Left colon (tissue), 2 donors: ENCODE results near the gene PRPS2. TPM values are rescaled to one million over a fixed set of nuclear protein-coding genes. Genes with fewer than 3 reads are reported as not detected.

Experiments
- total RNA-seq, 2 donors: library from RNA; stranded (reverse); fragmentation: NEBNext Ultra II Directional; extraction: Animal tissue kit (Norgen Biotek cat#: 25700); gene quantifications; one replicate each; pipeline ENCODE4 v1.2.1, GENCODE V29; 2021
- donor health status: DM: no; HTN: no; CAD: no.
- donor health status: DM: yes; HTN: yes; CAD: no.

The PRPS2 gene
- total RNA-seq, 2 donors from 2014 or later, result 45.1 to 57.0 TPM

Other genes with a start within 250 kb of the PRPS2 start
- gene TLR7, start 75.7 kb downstream of the PRPS2 start, total RNA-seq, result 1 to 10 TPM in 1 of 2 donors, under 1 TPM in 1; 0.27 to 2.0 TPM
- gene TLR8, start 115.2 kb downstream of the PRPS2 start, total RNA-seq, result 1 to 10 TPM in 1 of 2 donors, under 1 TPM in 1; 0.37 to 1.5 TPM
- gene TMSB4X, start 183.7 kb downstream of the PRPS2 start, total RNA-seq, result 1,000 to 10,000 TPM; 4,840 to 5,007 TPM